Inferior parietal cortex (tissue), 1 donor: Measurements from ENCODE around the gene LAMA1.

Experiments used
- DNase-seq: peaks from one replicate; pipeline ENCODE4 v3.0.0-alpha.2; 2016; ENCODE audit errors: extremely low spot score

Gene LAMA1

DNA sequence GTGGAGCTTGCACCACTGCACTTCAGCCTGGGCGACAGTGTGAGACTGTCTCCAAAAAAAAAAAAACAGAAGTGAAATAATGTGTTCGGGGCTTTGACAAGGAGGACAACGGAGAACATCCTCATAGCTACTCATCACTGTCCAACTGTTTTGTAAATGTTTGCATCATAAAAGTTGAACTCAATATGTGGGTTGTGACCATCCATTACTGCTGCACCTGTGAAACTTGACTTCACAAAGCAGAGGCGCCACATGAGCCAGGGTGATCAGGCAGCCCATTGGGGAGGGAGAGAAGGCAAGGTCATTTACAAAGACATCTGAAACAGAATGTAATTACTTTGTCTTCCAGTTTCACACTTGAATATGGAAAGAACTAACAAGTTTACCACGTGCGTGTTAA is 61.6 kb downstream of the LAMA1 start:
- DNase-seq, result no peak

DNA sequence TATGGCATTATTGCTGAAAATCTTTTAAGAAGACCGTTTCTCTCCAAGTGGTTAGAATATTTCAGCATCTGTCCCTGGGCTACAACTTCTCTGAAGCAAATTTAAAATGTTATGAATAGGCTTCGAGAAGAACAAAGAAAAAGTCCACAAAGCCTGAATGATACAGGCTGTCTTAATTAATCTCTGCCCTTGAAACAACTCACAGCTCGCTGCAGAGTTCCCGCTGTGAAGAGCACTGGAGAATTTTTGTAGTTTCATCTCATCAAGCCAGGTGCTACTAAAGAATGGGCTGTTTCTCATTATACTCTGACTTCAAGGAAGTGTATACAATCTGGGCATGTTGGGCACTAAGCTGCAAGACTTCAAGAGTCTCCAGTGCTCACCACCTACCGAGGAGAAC is 67.6 kb downstream of the LAMA1 start:
- DNase-seq, result no peak

DNA sequence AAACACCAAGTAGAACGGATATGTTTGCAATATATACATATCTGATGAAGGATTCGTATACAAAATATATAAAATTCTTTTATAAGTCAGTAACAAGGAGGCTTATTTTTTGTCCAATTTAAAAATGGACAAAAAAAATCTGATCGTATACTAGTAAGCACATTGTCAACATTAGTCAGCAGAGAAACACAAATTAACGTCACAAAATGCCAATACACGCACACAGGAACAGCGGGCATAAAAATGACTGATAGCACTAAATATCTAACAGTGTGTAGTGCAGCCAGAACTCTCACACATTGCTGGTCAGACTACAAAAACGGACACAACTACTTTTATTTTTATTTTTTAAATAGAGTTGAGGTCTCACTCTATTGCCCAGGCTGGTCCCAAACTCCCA is 69.5 kb downstream of the LAMA1 start:
- DNase-seq, result no peak

DNA sequence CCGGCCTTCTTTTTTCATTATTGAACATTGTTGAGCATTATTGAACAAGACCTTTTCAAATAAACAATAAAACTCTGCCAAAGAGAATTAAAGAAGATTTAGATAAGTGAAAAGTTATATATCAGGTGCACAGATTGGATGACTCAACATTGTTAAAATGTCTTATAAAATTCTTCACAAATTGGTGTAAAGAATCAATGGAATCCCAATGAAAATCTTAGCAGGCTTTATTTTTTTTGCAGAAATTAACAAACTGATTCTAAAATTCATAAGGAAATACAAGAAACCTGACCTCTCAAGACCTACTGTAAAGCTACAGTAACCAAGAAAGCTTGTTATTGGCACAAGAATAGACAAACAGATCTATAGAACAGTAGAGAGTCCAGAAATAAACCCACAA is 70.3 kb downstream of the LAMA1 start:
- no peak for DNase-seq

DNA sequence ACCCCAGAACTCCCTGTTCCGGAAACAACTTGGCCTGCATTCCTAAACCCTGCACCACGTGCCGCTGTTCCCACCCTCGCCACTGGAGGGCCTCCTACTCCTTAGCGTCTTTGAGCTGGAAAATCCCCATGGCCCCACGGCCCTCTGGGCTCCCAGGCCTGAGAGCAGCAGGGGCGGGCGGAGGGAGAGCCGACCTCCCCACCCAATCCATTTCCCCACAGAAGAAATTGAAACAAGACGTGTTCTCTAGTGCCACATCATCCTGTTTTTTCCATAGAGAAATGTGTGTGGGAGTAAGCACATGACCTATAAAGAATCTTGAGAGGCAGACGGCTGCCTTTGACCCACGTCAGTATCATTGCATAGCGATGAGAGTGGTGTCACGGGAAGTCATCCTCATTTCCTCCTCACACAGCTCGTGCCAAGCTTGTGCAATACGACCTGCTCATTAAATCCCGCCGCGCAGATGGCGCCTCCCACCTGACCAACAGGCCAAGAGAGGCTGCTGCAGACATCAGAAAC is 79.2 kb downstream of the LAMA1 start:
- DNase-seq, result no peak

DNA sequence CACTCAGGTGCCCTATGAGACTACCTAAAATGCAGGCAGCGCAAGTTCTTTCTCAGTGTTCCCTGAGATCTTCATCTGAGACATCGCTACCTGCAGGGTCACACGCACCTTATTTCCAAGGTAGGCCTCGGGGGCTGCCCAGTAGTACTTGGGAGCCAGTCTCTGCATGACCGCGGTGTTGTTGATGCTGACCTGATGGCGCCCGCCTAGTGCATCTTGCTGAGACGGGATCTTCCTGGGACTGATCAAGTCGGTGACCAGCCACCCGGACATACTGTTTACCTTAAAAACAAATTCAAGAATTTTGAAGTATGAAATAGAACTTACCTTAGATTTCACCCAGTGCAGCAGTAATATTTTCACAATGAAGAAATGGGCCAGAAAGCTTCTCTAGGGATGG is 80.1 kb downstream of the LAMA1 start:
- no peak for DNase-seq

DNA sequence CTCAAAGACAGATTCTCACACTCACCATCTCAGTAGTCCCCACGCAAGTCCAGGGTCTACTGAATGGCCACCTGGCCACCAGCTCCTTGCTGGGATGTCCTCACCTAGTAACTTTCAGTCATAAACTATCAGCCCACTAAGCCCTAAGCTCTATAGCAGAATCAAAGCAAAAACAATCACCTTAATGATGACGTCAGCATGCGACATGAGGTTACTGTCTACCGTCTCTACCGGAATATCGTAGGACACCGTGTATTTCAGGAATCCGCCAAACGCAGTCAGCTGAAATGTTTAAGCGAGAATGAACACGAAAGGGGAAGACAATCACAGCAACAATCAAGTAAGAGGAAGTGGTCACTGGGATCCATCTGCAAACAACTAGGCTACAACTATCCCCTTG is 81.8 kb downstream of the LAMA1 start:
- no peak for DNase-seq

DNA sequence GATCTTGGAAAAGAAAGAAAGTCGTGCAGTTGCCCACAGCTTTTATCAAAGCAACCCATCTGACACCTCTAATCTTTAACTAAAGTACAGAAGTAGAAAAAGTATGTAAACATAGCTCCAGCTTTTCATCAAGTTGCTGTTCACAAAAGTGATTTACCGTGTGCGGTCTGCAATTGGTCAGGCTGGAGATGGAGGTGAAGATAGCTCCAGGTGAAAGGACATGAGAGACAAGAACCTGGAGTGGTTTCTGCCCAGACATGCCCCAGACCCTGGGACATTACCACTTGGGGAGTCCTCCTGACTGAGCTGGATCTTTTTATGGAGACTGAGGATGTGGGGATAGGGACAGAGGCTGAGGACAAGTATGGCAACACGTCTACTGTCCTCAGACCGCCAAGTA is 82.7 kb downstream of the LAMA1 start:
- no peak for DNase-seq

DNA sequence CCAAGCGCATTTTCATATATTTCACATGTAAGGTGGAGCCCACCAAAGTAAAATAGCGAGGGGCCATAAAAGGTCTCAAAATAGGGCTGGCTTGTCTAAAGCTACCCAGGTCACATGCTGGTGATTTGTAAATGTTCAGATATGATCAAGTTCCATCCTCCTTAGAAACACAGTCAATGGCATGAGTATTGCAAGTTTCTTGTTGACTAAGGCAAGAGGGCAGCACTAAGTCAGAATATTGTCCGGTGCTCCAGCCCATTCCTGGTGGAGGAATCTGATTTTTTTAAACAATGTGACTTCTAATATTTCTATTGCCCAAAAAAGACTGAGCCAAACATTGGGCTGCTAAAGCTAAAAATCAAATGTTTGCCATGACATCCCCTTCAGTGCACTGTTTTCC is 85.1 kb downstream of the LAMA1 start:
- DNase-seq, result no peak

DNA sequence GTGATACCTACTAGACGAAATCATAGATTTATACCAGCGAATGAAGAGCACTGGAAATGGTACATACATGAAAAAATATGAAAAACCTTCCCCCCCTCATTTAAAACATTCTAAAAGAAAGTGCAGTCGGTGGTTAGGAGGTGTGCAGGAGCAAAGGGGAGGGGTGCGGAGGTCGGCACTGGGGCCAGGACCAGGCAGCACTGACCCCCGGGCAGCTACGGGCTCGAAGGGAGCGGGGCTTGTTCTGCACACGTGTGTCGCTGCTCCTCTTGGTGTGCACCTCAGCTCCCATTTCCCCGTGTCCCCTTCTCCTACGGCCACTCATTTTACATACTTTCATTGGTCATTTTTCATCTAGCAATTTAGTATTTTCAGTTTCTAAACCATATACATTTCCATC is 89.0 kb downstream of the LAMA1 start:
- no peak for DNase-seq

DNA sequence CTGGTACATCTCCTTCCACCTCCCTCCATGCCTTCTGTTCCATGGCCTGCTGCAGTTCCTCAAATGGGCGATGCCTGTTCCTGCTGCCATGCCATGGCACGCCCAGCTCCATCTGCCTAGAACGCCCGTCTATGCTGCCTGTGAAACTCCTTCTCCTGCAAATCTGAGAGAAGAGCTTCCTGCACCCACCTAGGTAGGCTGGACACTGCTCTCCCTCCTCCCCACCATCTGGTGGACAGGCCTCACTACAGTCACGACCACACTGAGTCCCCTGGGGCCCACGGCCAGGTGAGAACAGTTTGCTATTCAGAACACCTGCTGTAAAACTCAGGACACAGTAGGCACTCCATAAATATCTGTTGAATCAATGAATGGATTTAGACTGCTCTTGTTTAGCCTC is 92.4 kb downstream of the LAMA1 start:
- no peak for DNase-seq

DNA sequence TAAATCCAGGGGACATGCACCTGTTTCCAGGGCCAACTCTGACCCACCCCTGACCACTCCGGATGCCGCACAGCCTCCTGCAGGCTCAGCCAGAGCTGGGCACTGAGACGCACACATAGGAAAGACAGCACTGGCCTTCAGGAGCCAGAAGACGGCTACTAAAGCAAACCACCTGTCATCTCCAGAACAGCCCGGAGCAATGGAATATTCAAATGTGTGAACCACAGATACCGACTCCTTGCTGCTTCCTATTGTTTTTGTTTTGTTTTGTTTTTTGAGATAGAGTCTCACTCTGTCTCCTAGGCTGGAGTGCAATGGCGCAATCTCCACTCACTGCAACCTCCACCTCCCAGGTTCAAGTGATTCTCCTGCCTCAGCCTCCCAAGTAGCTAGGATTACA is 94.0 kb downstream of the LAMA1 start:
- DNase-seq, result no peak

DNA sequence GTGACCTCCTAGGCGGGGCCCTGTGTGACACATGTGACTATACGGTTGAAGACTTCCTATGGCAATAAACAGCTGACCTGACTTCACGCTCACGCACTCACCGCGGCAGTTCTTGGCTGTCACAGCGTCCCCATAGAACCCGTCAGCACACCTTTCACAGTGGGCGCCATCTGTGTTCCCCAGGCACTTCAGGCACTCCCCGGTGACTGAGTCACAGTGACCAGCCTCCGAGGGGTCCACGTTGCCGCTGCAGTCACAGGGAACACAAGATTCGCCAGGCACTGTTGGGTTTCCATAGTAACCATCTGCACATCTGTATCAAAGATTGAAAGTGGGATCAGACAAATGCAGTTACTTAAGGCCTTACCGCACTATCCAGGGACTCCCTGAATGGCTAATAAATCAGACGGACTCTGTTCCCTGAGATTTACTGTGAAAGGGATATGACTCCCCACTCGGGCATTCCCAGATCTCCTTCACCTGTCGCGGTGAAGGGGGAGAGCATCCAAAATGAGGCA is 94.5 kb downstream of the LAMA1 start:
- no peak for DNase-seq

DNA sequence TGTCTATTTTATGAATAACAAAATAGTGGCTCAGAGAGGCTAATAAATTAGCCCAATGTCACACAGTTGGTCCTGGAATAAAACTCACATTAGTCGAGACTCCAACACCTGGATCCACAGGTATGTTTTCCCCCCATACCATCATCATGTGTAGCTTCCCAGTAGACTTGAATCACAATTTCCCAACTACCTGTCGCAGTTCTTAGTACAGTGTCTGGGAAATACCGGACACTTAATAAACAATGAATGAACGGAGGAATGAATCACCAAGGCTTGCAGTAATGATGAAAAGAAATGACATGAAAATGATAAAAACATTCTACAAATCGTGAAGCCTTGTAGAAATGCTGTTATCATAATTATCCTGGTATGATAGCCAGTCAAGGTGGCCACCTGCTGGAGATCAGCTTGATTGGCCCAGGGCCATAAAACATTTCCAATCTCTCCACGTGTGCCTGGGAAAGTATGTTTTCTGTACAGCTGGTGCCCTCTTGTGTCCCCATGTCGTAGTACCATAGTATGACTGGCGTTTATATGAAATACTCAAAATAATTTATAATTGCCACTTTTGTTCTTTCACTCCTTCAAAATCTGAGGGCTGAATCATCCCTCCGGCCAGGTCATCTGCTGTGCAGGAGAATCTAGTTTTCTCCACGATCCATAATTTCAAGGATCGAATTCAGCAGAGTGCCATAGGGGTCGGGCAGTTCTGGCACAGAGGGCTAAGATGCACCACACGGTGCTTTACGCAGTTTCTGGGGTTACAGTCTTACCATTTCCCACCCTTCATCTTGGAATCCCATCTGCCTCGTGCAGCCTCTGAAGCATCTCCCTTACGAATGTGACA is 95.4 kb downstream of the LAMA1 start:
- no peak for DNase-seq

DNA sequence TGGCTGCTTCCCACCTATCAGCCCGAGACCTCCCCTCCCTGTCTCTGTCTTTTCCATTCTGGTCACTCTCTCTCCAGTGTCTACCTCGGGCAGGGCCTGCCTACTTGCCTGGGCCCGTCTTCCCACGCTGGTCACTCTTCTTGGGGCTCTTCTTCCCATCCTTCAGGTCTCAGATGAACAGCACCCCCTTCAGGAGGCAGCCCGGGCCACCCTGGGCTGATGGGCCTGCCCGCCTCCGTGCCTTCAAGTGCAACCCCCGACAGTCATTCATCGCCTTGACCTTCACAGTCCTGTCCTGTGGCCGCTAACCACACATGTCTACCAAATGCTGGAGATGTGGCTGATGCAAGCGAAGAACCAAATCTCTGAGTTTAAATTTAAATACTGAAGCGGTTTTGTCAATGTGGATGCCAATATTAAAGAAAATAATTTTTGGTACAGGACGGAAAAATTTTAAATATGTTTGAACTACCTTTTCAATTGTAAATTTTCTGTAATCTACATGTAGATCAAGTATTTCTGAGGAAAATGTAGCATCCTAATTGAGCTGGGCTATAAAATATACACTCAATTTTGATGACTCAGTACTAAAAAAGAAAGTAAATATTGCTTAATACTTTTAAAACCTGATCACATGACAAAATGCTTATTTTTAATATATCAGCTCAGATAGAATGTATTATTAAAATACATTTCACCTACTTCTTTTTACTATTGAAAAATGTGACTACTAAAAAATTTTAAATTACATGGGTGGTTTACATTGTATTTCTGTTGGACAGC is 96.4 kb downstream of the LAMA1 start:
- no peak for DNase-seq

DNA sequence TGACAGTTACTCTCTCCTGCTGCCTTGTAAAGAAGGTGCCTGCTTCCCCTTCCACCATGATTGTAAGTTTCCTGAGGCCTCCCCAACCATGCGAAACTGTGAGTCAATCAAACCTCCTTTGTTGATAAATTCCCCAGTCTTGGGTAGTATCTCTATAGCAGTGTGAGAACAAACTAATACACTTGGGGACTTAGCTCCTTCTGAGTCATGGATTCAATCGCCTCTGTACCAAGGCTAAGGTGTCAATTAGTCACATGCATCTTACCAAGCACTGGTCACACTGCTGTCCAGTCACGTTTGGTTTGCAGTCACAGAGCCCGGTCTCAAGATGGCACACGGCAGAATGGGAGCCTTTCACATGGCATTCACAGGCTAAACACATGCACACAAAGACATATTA is 100.6 kb downstream of the LAMA1 start:
- DNase-seq, result no peak

DNA sequence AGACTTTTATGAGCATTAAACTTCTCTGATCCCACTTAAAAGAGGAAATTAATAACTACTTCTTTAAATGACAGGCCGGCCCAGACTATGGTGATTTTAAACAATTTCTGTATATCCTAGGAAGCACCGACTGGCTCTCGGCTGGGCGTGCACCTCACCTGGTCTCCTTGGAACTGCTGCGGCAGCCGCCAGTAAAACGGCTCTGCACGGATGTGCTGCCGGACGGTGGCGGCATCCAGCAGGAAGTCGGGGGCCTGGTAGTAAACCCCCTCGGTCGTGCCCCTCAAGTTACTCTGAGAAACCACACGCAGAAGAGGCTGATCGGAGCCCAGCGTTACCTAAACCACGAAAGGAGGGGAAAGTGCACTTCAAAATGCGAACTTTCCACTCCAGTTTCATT is 106.5 kb downstream of the LAMA1 start:
- no peak for DNase-seq

DNA sequence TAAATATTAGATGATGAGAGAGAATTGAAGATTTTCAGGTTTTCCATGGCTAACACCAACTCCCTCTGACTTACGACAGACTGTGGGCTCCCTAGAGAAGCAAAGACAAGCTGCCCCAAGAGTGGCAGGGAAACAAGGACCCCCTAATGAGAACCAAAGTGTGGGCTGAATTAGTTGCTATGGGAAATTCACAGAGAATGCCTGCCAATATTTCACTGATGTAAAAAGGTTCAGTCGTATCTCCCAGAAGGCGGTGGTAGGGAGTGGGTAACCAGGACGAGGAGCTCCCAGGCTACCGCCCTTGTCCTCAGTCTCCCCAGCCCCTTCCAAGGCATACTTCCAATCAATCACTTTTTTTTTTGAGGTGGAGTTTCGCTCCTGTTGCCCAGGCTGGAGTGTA is 113.6 kb downstream of the LAMA1 start:
- no peak for DNase-seq

DNA sequence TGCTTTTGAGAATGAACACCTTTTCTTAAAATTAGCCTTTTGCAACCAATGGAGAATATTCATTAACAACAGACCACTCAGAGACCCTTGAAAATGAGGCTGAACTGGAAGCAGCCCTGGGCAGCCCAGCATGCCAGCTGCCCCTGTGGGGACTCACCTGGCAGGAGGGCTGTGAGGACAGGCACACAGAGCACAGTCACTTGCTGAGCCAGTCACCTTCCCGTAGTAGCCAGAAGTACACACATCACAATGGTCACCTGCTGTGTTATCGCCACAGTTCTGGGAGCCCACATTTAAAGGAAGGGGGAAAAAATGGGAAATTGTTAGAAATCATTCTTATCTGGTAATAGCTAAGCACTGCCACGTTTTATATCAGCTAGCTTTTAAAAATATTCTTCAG is 115.5 kb downstream of the LAMA1 start:
- no peak for DNase-seq

DNA sequence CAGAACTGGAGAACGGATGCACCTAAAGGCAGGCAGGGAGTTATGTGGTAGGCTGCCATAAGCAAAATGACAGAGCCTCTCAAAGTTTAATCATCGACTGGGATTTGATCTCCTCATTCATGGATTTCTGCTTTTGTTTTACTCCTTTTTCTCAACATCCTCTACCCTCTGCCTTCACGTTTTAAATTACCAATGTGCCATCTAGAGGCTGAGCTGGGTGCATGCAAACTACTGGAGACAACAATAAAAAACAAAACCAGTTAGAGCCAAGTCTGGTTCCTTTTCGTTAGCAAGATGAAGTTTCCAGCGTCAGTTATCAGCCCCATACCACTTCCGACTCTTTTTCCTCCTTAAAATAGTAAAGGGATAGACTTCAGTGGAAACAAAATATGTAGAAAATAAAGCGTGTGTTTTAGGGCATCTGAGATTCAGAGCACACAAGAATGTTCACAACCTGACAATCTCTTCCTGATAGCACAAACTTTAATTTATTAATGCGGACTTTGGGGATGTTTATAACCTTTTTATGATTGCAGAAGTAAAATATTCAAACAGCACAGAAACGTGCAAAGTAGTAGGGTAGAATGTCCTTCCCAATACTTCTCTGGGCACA is 117.0 kb downstream of the LAMA1 start:
- peak; percentile 35 for DNase-seq

DNA sequence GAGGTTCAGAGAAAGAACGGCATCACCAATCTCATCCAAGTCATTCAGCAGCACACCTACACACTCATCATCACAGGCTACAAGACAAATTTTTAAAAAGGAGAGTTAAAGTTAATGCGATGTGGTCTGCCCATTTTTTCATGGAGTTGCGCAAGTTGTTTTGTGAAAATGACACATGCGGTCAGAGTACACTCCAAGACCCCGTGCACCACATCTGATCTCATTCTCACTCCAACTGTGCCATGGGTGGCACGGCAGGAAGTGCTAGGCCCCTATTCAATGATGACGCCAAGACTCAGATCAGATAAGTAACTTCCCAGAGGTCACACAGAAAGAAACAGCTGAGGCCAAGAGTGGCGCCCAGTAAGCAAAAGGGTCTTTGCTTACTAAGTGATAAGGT is 119.8 kb downstream of the LAMA1 start:
- DNase-seq, result no peak

DNA sequence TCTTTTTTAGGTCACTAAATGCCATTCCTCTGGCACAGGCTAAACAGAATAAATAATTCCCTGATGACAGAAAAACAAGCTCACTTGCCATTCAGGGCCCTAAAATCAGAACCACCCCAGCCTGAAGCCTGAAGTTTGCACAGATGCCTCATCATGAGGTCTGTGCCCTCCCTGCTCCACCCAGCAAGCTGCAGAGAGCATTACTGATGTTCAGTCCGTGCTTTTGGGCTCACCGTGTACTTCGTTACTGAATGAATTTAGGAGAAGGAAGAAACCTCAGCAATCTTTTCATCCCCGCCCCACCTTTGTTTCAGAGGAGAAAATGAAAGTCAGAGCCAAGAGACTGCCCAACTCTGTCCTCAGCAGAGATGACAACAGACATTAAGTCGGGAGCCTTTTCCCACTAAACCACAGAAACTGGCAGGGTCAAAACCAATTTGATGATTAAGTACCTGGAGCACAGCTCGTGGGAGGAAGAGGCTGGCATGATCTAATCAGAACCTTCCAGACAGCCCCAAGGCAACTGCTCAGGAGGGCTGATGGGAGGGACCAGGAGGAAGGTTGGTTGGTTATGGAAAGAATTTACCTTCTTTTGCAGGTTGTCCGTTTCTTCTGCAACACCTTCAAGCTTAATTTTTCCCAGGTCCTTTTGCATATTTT is 122.7 kb downstream of the LAMA1 start:
- no peak for DNase-seq
